Measurements from ENCODE around the gene MYH16. TPM values are rescaled to one million over a fixed set of nuclear protein-coding genes. Genes with fewer than 3 reads are reported as not detected.

MYH16 gene
- total and polyA plus RNA-seq, 2 donors (not counting 1 experiment from before 2014, with no cell fraction given), result not detected

DNA sequence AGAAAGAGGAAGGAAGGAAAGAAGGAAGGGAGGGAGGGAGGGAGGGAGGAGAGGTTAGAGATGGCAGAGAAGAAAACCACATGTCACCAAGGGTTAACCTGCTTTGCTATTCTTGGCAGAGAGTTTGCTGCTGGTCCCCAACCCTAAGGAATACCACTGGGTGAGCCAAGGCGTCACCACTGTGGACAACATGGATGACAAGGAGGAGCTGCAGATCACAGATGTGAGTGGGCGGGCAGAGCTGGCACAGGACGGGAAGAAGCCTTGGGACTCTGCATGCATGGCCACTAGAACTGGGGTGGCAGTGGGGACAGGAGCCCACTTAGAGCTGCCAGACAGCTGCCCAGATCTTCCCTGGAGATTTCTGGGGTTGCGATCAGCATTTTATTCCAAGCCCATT is 17.2 kb upstream of the MYH16 start:
- Histone ChIP-seq H4K20me1 (ENCODE audit: control insufficient read depth, extremely low read depth, insufficient read depth, low read length) (no peaks in the 10 kb centered on the region), H3K4me2 (ENCODE audit: extremely low read depth, insufficient read depth, low read length) (no peak overlapping the region)

DNA sequence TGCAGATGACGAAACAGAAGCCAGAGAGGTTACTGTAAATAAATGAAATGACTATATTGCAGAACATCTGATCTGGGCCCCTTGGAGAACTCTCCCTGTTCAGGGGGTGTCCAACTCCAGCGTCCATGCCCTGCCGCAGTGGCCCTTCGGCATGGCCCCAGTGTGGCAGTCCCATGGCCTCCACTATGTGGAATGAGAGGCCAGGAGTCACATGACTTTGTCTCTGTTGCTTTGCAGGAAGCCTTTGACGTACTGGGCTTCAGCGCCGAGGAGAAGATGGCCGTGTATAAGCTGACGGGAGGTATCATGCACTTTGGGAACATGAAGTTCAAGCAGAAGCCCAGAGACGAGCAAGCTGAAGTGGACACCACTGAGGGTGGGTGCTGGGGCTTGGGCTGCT is 15.6 kb upstream of the MYH16 start:
- H3K4me2 ChIP-seq (ENCODE audit: extremely low read depth, insufficient read depth, low read length), result no peak overlapping the region
- H3K9me3 ChIP-seq (ENCODE audit: control insufficient read depth, insufficient read depth, low read depth, low read length), result no peaks in the 10 kb centered on the region
- no peak overlapping the region for H3K27ac ChIP-seq (ENCODE audit: insufficient read depth, low read length)

More for the DNA sequence above, 17.2 kb upstream of the MYH16 start:
- Histone ChIP-seq H3K27me3 (ENCODE audit: control insufficient read depth, insufficient read depth, low read length) (peaks cover 7% of the 10 kb centered on the region), H3K36me3 (ENCODE audit: control insufficient read depth, insufficient read depth, low read length) (no peaks in the 10 kb centered on the region), H3K79me2 (ENCODE audit: control insufficient read depth, insufficient read depth, low read length) (no peaks in the 10 kb centered on the region), H3K4me1 (ENCODE audit: control insufficient read depth, extremely low read depth, insufficient read depth, low read length) (no peaks in the 10 kb centered on the region), H3K9me3 (ENCODE audit: control insufficient read depth, insufficient read depth, low read depth, low read length) (no peaks in the 10 kb centered on the region), H3K4me3 (replicated peaks in 1 of 4; ENCODE audit: control extremely low read depth in 1 of 4, insufficient read depth in 1 of 4, low read depth in 3 of 4, low read length in 4 of 4) (no peak overlapping the region), H3K27ac (ENCODE audit: insufficient read depth, low read length) (no peak overlapping the region), H2AFZ (ENCODE audit: low read length) (no peak overlapping the region), H3K9ac (ENCODE audit: insufficient read depth, low read length) (no peak overlapping the region)
- DNase-seq (ENCODE audit: low read depth in 2 of 2), result no peak
- TF ChIP-seq, protein P1, sequence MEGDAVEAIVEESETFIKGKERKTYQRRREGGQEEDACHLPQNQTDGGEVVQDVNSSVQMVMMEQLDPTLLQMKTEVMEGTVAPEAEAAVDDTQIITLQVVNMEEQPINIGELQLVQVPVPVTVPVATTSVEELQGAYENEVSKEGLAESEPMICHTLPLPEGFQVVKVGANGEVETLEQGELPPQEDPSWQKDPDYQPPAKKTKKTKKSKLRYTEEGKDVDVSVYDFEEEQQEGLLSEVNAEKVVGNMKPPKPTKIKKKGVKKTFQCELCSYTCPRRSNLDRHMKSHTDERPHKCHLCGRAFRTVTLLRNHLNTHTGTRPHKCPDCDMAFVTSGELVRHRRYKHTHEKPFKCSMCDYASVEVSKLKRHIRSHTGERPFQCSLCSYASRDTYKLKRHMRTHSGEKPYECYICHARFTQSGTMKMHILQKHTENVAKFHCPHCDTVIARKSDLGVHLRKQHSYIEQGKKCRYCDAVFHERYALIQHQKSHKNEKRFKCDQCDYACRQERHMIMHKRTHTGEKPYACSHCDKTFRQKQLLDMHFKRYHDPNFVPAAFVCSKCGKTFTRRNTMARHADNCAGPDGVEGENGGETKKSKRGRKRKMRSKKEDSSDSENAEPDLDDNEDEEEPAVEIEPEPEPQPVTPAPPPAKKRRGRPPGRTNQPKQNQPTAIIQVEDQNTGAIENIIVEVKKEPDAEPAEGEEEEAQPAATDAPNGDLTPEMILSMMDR (conservative IDR thresholded peaks at IDR 0.05 in 1 of 2, IDR thresholded peaks at IDR 0.05 in 1 of 2; ENCODE audit: low read depth in 1 of 2, low read length in 2 of 2), result no peak
- no peak for TF ChIP-seq EZH2 (IDR thresholded peaks at IDR 0.05; ENCODE audit: low read length, missing control alignments)

DNA sequence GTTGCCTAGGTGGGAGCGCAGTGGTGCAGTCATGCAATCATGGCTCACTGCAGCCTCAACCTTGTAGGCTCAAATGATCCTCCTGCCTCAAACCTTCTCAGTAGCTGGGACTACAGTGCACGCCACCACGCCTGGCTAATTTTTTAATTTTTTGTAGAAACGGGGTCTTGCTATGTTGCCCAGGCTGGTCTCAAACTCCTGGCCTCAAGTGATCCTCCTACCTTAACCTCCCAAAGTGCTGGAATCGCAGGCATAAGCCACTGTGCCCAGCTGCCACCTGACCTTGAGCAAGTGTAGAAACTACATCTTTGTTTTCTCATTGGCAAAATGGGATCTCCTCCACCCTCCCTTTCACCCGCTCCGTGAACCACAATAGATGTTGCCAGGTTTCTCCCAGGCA is 15.0 kb upstream of the MYH16 start:
- Histone ChIP-seq H3K4me3 (replicated peaks in 1 of 4; ENCODE audit: control extremely low read depth in 1 of 4, insufficient read depth in 1 of 4, low read depth in 3 of 4, low read length in 4 of 4) (no peak overlapping the region), H3K4me2 (ENCODE audit: extremely low read depth, insufficient read depth, low read length) (no peak overlapping the region), H3K9me3 (ENCODE audit: control insufficient read depth, insufficient read depth, low read depth, low read length) (no peaks in the 10 kb centered on the region), H2AFZ (ENCODE audit: low read length) (no peak overlapping the region), H3K36me3 (ENCODE audit: control insufficient read depth, insufficient read depth, low read length) (no peaks in the 10 kb centered on the region), H4K20me1 (ENCODE audit: control insufficient read depth, extremely low read depth, insufficient read depth, low read length) (no peaks in the 10 kb centered on the region), H3K4me1 (ENCODE audit: control insufficient read depth, extremely low read depth, insufficient read depth, low read length) (no peaks in the 10 kb centered on the region), H3K27me3 (ENCODE audit: control insufficient read depth, insufficient read depth, low read length) (peaks cover 2% of the 10 kb centered on the region), H3K79me2 (ENCODE audit: control insufficient read depth, insufficient read depth, low read length) (no peaks in the 10 kb centered on the region), H3K27ac (ENCODE audit: insufficient read depth, low read length) (no peak overlapping the region), H3K9ac (ENCODE audit: insufficient read depth, low read length) (no peak overlapping the region)
- no peak for DNase-seq (ENCODE audit: low read depth in 2 of 2)
- TF ChIP-seq EZH2 (IDR thresholded peaks at IDR 0.05; ENCODE audit: low read length, missing control alignments), result no peak
- TF ChIP-seq, protein P1 (conservative IDR thresholded peaks at IDR 0.05 in 1 of 2, IDR thresholded peaks at IDR 0.05 in 1 of 2; ENCODE audit: low read depth in 1 of 2, low read length in 2 of 2), result no peak

More for the DNA sequence above, 15.6 kb upstream of the MYH16 start:
- H4K20me1 ChIP-seq (ENCODE audit: control insufficient read depth, extremely low read depth, insufficient read depth, low read length), result no peaks in the 10 kb centered on the region
- H2AFZ ChIP-seq (ENCODE audit: low read length), result no peak overlapping the region
- peaks cover 7% of the 10 kb centered on the region for H3K27me3 ChIP-seq (ENCODE audit: control insufficient read depth, insufficient read depth, low read length)
- H3K9ac ChIP-seq (ENCODE audit: insufficient read depth, low read length), result no peak overlapping the region
- H3K4me3 ChIP-seq (replicated peaks in 1 of 4; ENCODE audit: control extremely low read depth in 1 of 4, insufficient read depth in 1 of 4, low read depth in 3 of 4, low read length in 4 of 4), result no peak overlapping the region
- H3K4me1 ChIP-seq (ENCODE audit: control insufficient read depth, extremely low read depth, insufficient read depth, low read length), result no peaks in the 10 kb centered on the region
- DNase-seq (ENCODE audit: low read depth in 2 of 2), result no peak
- H3K79me2 ChIP-seq (ENCODE audit: control insufficient read depth, insufficient read depth, low read length), result no peaks in the 10 kb centered on the region
- H3K36me3 ChIP-seq (ENCODE audit: control insufficient read depth, insufficient read depth, low read length), result no peaks in the 10 kb centered on the region
- no peak for TF ChIP-seq EZH2 (IDR thresholded peaks at IDR 0.05; ENCODE audit: low read length, missing control alignments)
- TF ChIP-seq, protein P1 (conservative IDR thresholded peaks at IDR 0.05 in 1 of 2, IDR thresholded peaks at IDR 0.05 in 1 of 2; ENCODE audit: low read depth in 1 of 2, low read length in 2 of 2), result no peak

All from fibroblast of lung (primary cell).